Fibroblast of skin of left quadriceps (primary cell): ENCODE data around the gene ISOC1.

Experiments used
- DNase-seq, 2 experiments: peaks; one replicate each; pipeline ENCODE4 v3.0.0-alpha.2; 2013; ENCODE audit warnings: low read depth in 2 of 2

The ISOC1 gene

GRCh38 chr5:129094087-129094923, at the start of gene ISOC1:
Gene ISOC1, plus strand, starts transcription at chr5:129094749. Its CDS starts 18 bp downstream, at chr5:129094767.
- peak; percentile 81 for DNase-seq

- DNase-seq = no peak
Observed at GRCh38 chr5:129046151-129046550, 48.4 kb upstream of the ISOC1 start.

GRCh38 chr5:129048509-129048908, 46.0 kb upstream of the ISOC1 start:
- DNase-seq = no peak

- no peak for DNase-seq
Observed at GRCh38 chr5:129049126-129049799, 45.3 kb upstream of the ISOC1 start.

- DNase-seq = no peak
Observed at GRCh38 chr5:129051283-129051682, 43.3 kb upstream of the ISOC1 start.

DNA sequence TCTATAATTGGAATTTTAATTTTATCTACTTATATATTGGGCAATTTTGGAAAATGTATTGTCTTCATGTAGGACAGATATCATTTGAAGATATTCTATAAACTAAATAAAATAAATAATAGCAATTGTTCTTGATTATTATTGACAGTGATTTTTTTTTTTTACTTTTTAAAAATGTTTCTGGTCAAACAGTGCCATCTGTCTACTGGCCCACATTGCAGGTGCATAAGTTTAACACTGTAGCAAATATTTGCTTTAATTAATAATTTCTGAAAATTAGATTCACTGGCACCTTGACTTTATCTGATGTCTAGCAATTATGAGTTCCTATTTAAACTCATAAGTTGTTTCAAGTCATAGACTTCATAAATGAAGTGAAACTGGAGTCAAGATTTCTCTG, 41.1 kb upstream of the ISOC1 start:
- DNase-seq = no peak

GRCh38 chr5:129057329-129057728, 37.2 kb upstream of the ISOC1 start:
- DNase-seq = no peak

- no peak for DNase-seq
Observed at GRCh38 chr5:129061849-129062248, 32.7 kb upstream of the ISOC1 start.

DNA sequence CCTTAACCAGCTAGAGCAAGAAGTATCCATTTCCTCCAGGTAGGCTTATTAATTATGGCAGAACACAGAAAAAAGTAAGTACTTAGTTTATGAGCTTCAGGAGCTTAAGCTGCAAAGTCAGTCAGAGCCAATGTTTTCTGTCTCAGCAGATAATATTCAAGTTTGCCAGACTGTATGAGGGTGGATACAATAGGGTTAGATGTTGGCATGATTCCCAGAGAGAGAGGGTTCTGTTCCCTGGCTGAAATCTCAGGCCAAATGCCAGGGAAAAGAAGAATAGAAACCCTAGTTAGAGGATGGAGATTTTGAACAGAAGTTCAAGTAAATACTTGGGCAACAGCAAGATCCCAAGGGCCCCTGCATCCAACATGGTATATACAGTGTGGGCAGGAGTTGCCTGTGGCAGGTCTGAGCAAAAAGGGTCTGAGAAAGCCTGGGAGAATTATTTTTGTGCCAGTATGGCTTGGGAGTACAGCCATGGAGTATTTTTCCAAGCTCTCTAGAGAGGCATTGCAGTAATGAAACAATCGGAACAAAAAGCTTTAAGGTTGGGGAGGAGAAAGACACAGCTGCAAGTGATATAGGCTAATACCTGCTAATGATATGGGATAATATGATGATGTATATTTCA, 31.0 kb upstream of the ISOC1 start:
- no peak for DNase-seq

- DNase-seq = no peak
Observed at GRCh38 chr5:129065721-129066120, 28.8 kb upstream of the ISOC1 start.

GRCh38 chr5:129067745-129068144, 26.8 kb upstream of the ISOC1 start:
- DNase-seq = no peak

DNA sequence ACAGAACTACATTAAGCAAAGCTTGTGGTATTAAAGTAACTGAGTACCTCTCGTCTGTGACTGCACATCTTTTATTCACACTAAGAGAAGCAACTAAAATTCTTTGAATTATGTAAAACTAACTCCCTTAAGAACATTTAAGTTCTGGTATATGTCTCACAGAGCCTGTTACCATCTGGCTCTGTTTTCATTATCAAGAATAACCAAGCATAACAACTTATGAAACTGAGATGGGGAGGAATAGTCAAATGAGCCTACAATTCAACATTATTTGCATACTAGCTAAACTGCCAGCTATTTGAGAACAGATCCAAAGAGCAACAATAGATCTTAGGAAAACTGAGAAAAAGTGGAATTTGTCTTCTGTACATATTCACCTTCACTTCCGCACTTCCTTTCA, 25.3 kb upstream of the ISOC1 start:
- DNase-seq = no peak

DNA sequence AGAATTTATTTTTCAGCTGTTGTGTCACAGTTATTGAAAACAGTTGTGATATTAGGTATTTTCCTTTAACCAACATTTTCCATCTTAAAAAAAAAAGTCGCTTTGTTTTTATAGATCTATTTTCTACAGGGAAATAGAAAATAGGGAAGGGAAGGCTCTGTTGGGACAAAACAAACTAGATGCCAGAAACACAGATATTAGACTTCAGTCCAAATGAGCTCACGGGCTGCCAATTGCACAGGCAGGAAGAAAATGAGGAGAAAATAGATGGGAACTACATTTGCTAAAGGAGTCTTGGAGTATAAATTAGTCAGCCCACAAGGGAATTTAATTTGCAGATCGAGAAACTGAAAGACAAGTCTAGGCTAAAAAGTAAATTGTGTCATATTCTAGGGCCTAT, 21.4 kb upstream of the ISOC1 start:
- no peak for DNase-seq

GRCh38 chr5:129074903-129075302, 19.6 kb upstream of the ISOC1 start:
- DNase-seq = no peak

- DNase-seq = no peak
Observed at GRCh38 chr5:129077433-129078075, 17.0 kb upstream of the ISOC1 start.

GRCh38 chr5:129078247-129078646, 16.3 kb upstream of the ISOC1 start:
- DNase-seq = no peak

- DNase-seq = no peak
Observed at GRCh38 chr5:129078660-129079059, 15.9 kb upstream of the ISOC1 start.

- DNase-seq = no peak
Observed at GRCh38 chr5:129079496-129079895, 15.1 kb upstream of the ISOC1 start.

- no peak for DNase-seq
Observed at GRCh38 chr5:129080766-129081165, 13.8 kb upstream of the ISOC1 start.

DNA sequence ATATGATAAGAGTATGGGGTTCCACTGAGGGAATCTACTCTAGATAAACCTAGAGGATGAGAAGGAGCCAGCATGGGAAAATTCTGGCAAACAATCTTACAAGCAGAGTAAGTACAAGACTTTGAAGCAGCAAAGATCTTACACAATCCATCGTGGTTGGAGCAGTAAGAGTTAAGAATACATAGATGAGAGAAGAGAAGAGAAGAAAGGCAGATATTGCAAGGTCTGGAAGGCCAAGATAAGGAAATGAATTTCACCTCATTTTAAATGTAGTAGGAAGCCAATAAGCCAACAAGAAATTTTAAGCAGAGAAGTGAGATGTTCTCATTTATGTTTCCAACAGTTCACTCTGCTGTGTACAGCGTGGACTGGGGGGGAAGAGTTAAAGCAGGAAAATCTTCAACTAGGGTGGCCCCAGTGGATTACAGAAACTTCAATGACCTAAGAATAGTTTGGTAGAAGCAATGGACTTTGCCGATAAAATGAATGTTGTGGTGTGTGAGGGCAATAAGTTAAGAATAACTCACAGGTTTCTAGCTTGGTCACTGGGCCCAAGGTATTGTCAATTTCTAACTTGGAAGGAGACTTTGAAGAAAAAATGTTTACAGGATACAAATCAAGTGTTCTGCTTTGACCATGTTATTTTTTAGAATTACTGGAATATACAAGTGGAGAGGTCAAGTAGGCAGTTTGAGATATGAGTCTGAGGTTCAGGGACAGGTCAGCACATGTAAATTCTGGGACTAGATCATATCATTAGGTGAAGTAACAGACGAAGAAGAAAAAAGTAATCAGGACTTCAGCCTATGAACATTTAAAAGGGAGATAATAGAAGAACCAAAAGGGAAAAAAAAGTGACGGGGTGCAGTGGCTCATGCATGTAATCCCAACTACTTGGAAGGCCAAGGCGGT, 12.1 kb upstream of the ISOC1 start:
- DNase-seq = no peak
